GM04503 (cell line): ENCODE measurements around the gene MMEL1.
"Not testable (repeated sequence)": the region's sequence is repeated elsewhere in the genome, so short reads cannot be mapped to it uniquely, and the experiment has no call there.

Source experiments
- DNase-seq: peaks from one replicate; pipeline ENCODE4 v3.0.0-alpha.2; 2012; ENCODE audit warnings: low read depth

The MMEL1 gene

DNA sequence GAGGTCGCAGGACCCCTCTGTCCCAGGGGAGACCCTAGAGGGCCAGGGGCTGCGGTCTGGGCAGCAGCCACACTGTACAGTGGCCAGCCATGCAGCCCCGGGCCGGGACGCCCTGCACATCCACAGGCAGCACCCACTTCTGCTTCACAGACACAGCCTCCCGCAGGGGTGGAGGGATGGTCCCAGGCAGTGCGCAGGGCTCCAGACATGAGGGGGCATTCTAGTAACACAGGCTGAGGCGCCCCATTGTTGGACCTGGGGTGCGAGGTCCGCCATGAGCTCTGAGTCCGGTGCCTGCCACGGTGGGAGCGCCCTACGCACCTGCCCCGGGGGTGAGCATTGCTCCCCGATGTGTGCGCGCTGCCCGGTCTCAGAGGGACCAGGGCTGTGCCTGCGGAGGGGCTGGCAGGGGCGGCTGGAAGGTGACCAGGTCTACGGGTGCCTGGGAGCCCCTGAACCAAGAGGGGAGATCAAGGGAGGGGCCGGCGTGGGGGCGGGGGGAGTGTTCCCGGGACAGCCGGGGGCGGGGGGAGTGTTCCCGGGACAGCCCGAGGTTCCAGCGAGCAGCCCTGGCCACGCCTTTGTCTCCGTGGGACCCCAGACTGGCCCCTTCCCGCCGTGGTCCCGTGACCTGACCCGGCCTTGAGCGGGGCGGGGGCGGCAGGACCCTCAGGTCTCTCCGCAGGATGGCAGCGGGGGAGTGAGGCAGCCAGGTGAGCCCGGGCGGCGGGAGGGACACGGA lies 4.5 kb downstream of the MMEL1 start:
- no peak for DNase-seq

DNA sequence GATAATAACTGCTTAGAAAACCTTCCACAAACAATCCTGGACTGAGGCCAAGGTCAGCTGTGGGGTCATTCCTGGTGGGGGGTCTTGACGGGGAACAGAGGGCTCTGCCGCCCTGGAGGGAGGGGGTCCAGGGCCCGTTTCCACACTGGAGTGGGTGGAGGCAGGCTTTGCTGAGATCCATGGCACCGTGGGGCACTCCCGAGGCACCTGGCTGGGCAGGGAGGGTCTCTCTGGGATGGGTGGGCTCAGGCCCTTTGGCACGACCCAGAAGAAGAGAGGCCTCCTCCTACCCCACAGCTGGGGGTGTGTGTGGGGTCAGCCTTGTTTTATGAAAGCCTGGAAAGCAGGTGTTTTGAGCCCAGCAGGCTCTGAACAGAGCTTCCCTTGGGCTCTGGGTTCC lies 5.1 kb downstream of the MMEL1 start:
- no peak for DNase-seq

DNA sequence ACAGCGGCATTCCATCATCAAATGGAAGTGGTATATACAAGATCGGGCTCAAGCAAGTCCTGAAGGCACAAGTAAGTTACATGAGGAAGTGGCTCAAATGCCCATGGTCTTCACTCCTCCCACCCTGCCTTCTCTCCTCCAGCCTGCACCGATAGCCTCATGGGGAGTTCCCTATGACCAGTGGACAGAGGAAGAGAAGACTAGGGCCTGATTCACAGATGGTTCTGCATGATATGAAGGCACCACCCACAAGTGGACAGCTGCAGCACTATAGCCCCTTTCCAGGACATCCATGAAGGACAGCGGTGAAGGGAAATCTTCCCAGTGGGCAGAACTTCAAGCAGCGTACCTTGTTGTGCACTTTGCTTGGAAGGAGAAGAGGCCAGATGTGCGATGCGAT lies 7.1 kb downstream of the MMEL1 start:
- DNase-seq, result not testable (repeated sequence)

- DNase-seq, result no peak
These were observed 7.5 kb downstream of the MMEL1 start for GRCh38 chr1:2625311-2625710.

DNA sequence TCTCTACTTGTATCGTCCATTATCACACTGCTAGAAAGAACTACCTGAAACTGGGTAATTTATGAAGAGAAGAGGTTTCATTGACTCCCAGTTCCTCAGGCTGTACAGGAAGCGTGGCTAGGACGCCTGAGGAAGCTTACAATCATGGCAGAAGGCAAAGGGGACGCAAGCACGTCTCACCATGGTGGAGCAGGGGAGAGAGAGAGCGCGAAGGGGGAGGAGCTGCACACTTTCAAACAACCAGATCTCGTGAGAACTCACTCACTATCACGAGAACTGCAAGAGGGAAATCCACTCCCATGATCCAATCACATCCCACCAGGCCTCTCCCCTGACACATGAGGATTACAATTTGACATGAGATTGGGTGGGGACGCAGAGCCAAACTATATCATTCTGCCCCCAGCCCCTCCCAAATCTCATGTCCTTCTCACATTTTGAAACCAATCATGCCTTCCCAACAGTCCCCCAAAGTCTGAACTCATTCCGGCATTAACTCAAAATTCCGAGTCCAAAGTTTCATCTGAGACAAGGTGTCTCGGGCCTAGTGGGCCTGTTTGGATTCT lies 8.0 kb downstream of the MMEL1 start:
- no peak for DNase-seq

- no peak for DNase-seq
These were observed 9.1 kb downstream of the MMEL1 start for GRCh38 chr1:2623571-2624337.

DNA sequence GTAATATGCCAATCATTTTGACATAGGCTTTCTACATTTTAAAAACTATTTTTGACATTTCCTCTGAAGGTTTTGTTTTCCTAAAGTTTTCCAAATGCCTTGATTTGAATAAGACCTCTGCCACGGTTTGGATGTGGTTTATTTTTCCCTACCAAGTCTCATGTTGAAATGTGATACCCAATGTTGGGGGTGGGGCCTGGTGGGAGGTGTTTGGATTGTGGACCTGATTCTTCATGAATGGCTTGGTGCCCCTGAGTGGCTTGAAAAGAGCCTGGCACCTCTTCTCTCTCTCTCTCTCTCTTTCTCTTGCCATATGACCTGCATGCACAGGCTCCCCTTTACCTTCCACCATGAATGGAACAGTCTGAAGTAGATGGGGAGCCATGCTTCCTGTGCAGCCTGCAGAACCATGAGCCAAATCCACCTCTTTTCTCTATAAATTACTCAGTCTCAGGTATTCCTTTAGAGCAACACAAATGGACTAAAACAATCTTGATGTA lies 14.8 kb downstream of the MMEL1 start:
- no peak for DNase-seq

DNA sequence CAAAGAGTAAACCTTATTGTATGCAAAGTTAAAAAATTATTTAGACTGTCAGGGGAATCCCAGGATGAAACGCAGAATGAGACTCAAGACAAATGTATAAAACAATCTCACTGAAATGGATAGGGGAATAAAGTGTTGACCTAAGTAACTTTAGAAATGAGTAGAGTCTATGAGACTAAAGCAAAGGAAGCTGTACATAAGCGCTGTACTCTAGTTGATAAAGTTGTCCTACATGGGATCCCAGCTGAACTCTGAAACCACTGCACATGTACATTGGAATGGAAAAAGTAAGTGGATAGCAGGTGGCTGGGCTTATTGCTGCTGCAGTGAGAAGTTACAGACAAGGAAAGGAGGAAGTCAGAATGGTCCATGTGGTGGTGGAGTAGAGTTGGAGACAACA lies 18.7 kb downstream of the MMEL1 start:
- no peak for DNase-seq

GRCh38 chr1:2612591-2613365 lies 20.0 kb downstream of the MMEL1 start:
- DNase-seq, result no peak

DNA sequence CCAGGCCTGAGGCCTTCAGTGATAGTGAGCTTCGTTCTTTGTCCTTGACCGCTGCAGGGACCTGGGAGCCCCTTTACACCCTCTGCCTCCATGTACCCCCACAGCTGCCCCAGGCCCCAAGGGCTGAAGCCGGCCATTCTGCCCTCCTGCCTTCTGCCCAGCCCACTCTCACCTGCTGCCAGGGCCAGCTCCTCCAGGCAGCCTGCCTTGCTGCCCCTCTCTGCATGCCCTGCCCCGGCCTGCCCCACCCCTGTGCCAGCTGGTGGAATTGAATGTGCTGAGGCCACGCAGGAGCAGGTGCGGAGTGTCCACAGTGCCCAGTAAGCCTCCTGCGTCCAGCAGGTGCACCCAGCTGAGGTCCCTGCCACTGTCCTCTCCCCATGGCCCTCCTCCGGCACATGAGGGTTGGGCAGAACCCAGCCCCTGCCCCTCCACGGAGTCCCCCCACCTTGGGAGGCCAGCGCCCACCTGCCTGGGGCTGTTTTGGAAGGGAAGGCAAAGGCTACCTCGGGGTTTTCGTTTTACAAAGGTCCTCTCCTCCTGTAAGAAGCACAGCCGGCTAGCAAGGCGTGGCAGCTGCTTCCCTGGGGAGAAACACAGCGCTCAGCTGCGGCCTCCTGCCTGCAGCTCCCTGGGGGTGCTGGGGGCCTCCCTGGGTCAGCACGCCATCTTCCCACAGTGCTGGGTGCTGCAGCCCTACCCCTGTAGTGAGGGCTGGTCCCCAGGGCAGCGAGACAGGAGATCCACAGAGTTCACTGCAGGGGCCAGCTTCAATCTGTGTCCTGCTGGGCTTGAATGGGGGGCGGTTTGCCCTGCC lies 21.0 kb downstream of the MMEL1 start:
- DNase-seq, result no peak

- no peak for DNase-seq
These were observed 21.8 kb downstream of the MMEL1 start for GRCh38 chr1:2611031-2611501.

GRCh38 chr1:2610036-2610959 lies 22.5 kb downstream of the MMEL1 start:
- no peak for DNase-seq

GRCh38 chr1:2609319-2610035 lies 23.3 kb downstream of the MMEL1 start:
- DNase-seq, result no peak

DNA sequence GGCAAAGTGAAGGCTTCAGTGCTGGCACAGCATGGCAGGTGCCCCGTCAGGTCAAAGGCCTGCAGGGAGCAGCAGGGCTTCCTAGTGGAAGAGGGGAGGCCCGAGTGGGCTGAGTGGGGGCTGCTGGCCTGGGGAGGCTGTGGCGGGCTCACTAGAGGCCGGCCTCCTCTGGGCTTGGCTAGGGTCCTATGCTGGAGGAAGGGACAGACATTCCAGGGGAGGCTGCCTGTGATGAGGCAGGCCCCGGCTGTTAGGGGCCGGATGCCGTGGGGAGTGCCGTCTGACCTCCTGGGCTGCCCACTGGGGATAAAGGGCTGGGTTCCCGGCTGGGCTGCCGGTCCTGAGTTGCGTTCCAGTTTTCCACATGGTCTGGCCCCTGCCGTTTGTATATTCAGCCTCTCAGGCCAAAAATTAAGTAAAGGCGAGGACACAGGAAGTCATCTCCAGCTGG lies 25.1 kb downstream of the MMEL1 start:
- DNase-seq, result no peak

DNA sequence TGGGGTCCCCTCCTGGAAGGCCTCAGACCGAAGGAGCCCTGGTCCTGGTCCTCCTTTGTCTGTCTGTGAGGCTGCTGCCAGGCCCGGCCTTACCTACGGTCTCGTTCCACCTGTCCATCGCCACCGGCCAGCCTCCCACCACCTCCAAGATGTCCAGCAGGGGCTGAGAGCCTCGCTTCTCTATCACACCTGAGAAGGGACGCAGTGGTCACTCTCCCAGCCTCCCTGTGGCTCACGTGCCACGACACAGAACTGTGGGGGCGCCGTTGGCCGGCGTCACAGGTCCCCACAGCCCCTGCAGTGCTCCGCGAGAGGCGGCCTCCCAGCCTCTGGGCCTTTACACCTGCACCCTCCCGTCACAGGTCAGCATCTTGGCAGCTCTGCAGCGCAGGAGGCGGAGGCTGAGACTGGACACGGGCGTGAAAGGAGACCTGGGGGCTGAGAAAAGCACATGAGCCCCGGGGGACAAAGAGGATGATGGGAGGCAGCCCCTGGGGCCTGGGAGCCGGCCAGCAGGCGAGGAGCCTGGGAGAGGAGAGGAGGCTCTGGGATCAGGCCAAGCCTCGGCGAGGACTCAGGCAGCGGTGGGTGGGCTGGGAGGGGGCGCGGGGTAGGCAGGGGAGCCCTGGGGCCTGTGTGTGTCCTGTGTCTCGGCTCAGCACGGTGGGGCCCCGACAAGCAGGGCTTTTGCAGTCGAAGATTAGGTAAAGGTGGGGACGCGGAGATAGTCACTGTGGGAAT lies 25.8 kb downstream of the MMEL1 start:
- no peak for DNase-seq

- no peak for DNase-seq
These were observed 26.4 kb downstream of the MMEL1 start for GRCh38 chr1:2606396-2606880.

DNA sequence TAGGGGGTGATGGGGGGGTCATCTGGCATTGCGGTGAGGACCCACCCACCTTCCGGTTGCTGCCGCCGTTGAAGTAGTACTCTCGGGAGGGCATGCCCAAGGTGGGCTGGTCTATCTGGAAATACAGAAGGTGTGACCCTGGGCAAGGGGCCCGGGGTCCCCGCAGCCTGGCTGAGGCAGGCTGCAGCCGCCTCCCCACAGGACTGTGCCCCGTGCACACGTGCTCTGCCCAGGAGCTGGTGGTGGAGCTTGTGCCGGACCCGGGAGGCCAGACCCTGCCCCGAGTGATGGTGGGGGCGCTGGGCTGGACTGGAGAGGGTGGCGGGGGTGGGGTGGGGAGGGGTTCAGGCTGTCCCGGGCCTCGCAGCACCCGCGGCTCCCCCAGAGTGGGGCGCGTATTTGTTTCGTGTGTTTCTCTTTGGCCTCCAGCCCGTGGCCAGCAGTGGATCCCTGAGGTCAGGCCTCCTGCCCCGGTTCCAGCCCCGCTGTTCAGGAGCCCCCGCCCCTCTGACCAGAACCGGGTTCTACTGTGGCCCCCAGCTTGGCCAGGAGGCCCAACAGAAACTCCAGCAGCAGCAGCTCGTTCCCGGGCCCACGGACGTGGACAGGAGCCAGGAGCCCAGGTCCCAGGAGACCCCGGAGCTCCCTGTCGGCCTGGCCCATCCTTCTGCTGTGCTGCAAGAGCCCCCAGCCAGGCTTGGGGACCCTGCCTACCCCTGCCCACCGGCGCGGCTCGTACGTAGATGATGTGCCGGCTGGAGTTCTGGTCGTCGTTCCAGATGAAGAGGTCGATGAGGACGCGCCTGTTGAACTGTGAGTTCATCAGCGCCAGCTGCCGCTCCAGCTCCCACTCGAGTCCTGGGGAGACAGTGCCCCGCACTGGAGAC lies 27.1 kb downstream of the MMEL1 start:
- DNase-seq, result no peak
